Transverse colon (tissue), 4 donors: Measurements from ENCODE around the gene PHF3. TPM values are rescaled to one million over a fixed set of nuclear protein-coding genes. Genes with fewer than 3 reads are reported as not detected.

Source experiments
- DNase-seq: peaks from one replicate; pipeline ENCODE4 v3.0.0-alpha.2; 2019
- H3K27ac ChIP-seq, 4 donors: fragments of 200-600 bp; sonication (generic); 2 replicates each; pipeline ENCODE4 v1.5.1; 2016 to 2018; ENCODE audit warnings: inconsistent platforms in 4 of 4
- H3K27me3 ChIP-seq: fragments of 200-600 bp; sonication (generic); 2 replicates; pipeline ENCODE4 v1.5.1; 2017; ENCODE audit warnings: inconsistent platforms
- H3K36me3 ChIP-seq, 4 donors: fragments of 200-600 bp; sonication (generic); 2 replicates each; pipeline ENCODE4 v1.5.1; 2017 to 2019; ENCODE audit warnings: inconsistent platforms in 4 of 4
- H3K4me1 ChIP-seq, 4 donors: fragments of 200-600 bp; sonication (generic); 2 replicates each; pipeline ENCODE4 v1.5.1; 2017 to 2020; ENCODE audit warnings: inconsistent platforms in 4 of 4
- H3K4me3 ChIP-seq, 4 donors: fragments of 200-600 bp; sonication (generic); 1 replicate in 1 of 4; 2 replicates in 3 of 4; pipeline versions ENCODE4 v1.5.1 to v1.6.1; 2017 to 2019; ENCODE audit warnings: inconsistent platforms in 4 of 4
- H3K9me3 ChIP-seq, 2 donors: fragments of 200-600 bp; sonication (generic); 2 replicates each; pipeline ENCODE4 v1.5.1; 2017 to 2019; ENCODE audit warnings: inconsistent platforms in 2 of 2
- EP300 ChIP-seq: sonication (generic); formaldehyde crosslinking; IDR thresholded peaks from one replicate; pipeline ENCODE4 v1.6.1; 2017; ENCODE audit warnings: antibody characterized with exemption, low read depth
- POLR2A ChIP-seq: fragments of 450-650 bp; IDR thresholded peaks from one replicate; pipeline ENCODE4 v1.6.1; 2016; ENCODE audit warnings: antibody characterized with exemption, mild to moderate bottlenecking, moderate library complexity
- POLR2AphosphoS5 ChIP-seq, 3 donors: sonication (generic); formaldehyde crosslinking; IDR thresholded peaks; one replicate each; pipeline ENCODE4 v1.6.1; 2016; ENCODE audit warnings: antibody characterized with exemption in 3 of 3
- WGBS, 2 donors: methylation state at CpG; one replicate each; pipeline ENCODE4 v1.1.5; 2018; ENCODE audit warnings: low coverage in 1 of 2; 5-methylcytosine and 5-hydroxymethylcytosine counted together
- in situ Hi-C, 4 donors: fragments of 200-750 bp; cut with MboI; loops; one replicate each; pipeline versions ENCODE4 v1.15.0 to v1.15.1; 2017; ENCODE audit warnings: low sequenced_read_pairs in 3 of 4, low pct_ligation_motif_present in 1 of 4, low pct_unique_long_range_greater_than_20kb in 1 of 4
- intact Hi-C: fragments of 100-400 bp; cut with DNase I; formaldehyde crosslinking; loops from one replicate; pipeline ENCODE4 v1.15.1; 2023; ENCODE audit warnings: low total_unique reads
- total RNA-seq, 4 donors: library from RNA; depleted of rRNA; stranded (reverse); fragments of >200 nt; gene quantifications; one replicate each; pipeline ENCODE4 v1.1.0, GENCODE V29; 2016
- TF ChIP-seq, protein P1 (sequence below), 5 experiments: fragments of 200-600 bp in 3 of 5; fragments of 450-650 bp in 2 of 5; sonication (generic) in 3 of 5; IDR thresholded peaks; 1 replicate in 2 of 5; 2 replicates in 3 of 5; pipeline ENCODE4 v1.5.1; 2016 to 2017; ENCODE audit warnings: antibody characterized with exemption in 5 of 5, inconsistent platforms in 3 of 5, mild to moderate bottlenecking in 2 of 5, moderate library complexity in 1 of 5

The PHF3 gene
- total RNA-seq, 4 donors from 2014 or later: 49.4 to 94.8 (median 68.9) TPM

GRCh38 chr6:63713332-63713731, 77.7 kb downstream of the PHF3 start:
- TF ChIP-seq EP300: no peak
- peaks cover 0 to 56% (median 22%) of the 10 kb centered on the region in 4 donors for H3K36me3 ChIP-seq
- whole genome bisulfite sequencing, 2 donors: 96% methylated on average over 6 of the region's 6 CpGs

GRCh38 chr6:63714091-63714490, 78.5 kb downstream of the PHF3 start:
- H3K4me1 ChIP-seq: peaks cover 0 to under 1% (median 0%) of the 10 kb centered on the region in 4 donors
- no peak for DNase-seq
- TF ChIP-seq EP300 (no peak), POLR2AphosphoS5 (IDR thresholded peaks at IDR 0.05) (no peak), POLR2A (no peak)
- TF ChIP-seq, protein P1, sequence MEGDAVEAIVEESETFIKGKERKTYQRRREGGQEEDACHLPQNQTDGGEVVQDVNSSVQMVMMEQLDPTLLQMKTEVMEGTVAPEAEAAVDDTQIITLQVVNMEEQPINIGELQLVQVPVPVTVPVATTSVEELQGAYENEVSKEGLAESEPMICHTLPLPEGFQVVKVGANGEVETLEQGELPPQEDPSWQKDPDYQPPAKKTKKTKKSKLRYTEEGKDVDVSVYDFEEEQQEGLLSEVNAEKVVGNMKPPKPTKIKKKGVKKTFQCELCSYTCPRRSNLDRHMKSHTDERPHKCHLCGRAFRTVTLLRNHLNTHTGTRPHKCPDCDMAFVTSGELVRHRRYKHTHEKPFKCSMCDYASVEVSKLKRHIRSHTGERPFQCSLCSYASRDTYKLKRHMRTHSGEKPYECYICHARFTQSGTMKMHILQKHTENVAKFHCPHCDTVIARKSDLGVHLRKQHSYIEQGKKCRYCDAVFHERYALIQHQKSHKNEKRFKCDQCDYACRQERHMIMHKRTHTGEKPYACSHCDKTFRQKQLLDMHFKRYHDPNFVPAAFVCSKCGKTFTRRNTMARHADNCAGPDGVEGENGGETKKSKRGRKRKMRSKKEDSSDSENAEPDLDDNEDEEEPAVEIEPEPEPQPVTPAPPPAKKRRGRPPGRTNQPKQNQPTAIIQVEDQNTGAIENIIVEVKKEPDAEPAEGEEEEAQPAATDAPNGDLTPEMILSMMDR (IDR thresholded peaks at IDR 0.05): no peak
- peaks cover 0 to 53% (median 22%) of the 10 kb centered on the region in 4 donors for H3K36me3 ChIP-seq
- in situ Hi-C loops: no loop called here
- intact Hi-C loops: no loop called here
- no peaks in the 10 kb centered on the region for H3K27me3 ChIP-seq
- no peak overlapping the region for H3K27ac ChIP-seq
- H3K4me3 ChIP-seq: no peak overlapping the region
- no peaks in the 10 kb centered on the region for H3K9me3 ChIP-seq

More at GRCh38 chr6:63713332-63713731, 77.7 kb downstream of the PHF3 start:
- Histone ChIP-seq H3K9me3 (no peaks in the 10 kb centered on the region), H3K4me3 (no peak overlapping the region), H3K4me1 (peaks cover 0 to 8% (median 0%) of the 10 kb centered on the region in 4 donors), H3K27me3 (no peaks in the 10 kb centered on the region), H3K27ac (no peak overlapping the region)
- intact Hi-C loops (no loop called here), in situ Hi-C loops (no loop called here)
- DNase-seq: no peak

- no peak for DNase-seq
- Histone ChIP-seq H3K27me3 (no peaks in the 10 kb centered on the region), H3K27ac (no peak overlapping the region), H3K36me3 (peaks cover 0 to 32% (median 12%) of the 10 kb centered on the region in 4 donors), H3K4me3 (no peak overlapping the region), H3K9me3 (no peaks in the 10 kb centered on the region), H3K4me1 (no peaks in the 10 kb centered on the region)
- TF ChIP-seq POLR2A (no peak), EP300 (no peak), POLR2AphosphoS5 (IDR thresholded peaks at IDR 0.05) (no peak)
- TF ChIP-seq, protein P1 (IDR thresholded peaks at IDR 0.05): no peak
- intact Hi-C loops (no loop called here), in situ Hi-C loops (no loop called here)
- WGBS, 2 donors: 93 to 100% methylated on average over 1 to 2 of the region's 2 CpGs
Observed at GRCh38 chr6:63716169-63716568, 80.6 kb downstream of the PHF3 start.

- no peak for DNase-seq
- 83 to 92% methylated on average over 1 of the region's 1 CpG for WGBS, 2 donors
- no peaks in the 10 kb centered on the region for H3K9me3 ChIP-seq
Observed at GRCh38 chr6:63721181-63721580, 85.6 kb downstream of the PHF3 start.

DNA sequence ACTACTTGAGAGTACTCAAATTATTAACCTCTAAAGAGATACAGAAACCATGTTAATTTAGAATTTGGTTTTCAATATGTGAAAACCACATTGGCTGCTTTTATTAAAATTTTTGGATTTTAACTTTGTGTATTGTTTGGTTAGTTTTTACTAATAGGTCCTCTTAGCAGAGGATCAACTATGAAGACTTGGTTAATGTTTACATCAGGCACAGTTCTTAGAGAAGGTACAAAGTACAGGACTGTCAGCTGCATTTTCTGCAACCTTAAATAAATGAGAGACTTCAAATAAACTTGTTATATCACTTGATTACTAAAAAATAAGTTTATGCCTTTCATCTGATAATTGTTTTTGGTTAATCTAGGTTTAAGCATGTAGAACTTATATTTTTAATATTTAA, 89.1 kb downstream of the PHF3 start:
- no peak for DNase-seq
- TF ChIP-seq EP300 (no peak), POLR2AphosphoS5 (IDR thresholded peaks at IDR 0.05) (no peak), POLR2A (no peak)
- TF ChIP-seq, protein P1 (IDR thresholded peaks at IDR 0.05): no peak
- no peaks in the 10 kb centered on the region for H3K27me3 ChIP-seq
- no peaks in the 10 kb centered on the region for H3K9me3 ChIP-seq
- H3K27ac ChIP-seq: no peak overlapping the region
- in situ Hi-C loops: no loop called here
- intact Hi-C loops: no loop called here
- peaks cover 0 to 11% (median 4%) of the 10 kb centered on the region in 4 donors for H3K4me1 ChIP-seq
- H3K4me3 ChIP-seq: no peak overlapping the region
- no peaks in the 10 kb centered on the region for H3K36me3 ChIP-seq

More at GRCh38 chr6:63721181-63721580, 85.6 kb downstream of the PHF3 start:
- Histone ChIP-seq H3K27ac (no peak overlapping the region), H3K4me3 (no peak overlapping the region), H3K4me1 (peaks cover 0 to 11% (median 4%) of the 10 kb centered on the region in 4 donors), H3K27me3 (no peaks in the 10 kb centered on the region), H3K36me3 (no peaks in the 10 kb centered on the region)
- intact Hi-C loops (no loop called here), in situ Hi-C loops (no loop called here)
- no peak for TF ChIP-seq POLR2A
- TF ChIP-seq POLR2AphosphoS5 (IDR thresholded peaks at IDR 0.05): no peak
- TF ChIP-seq, protein P1 (IDR thresholded peaks at IDR 0.05): no peak
- TF ChIP-seq EP300: no peak
